T-helper 1 cell treated with Interleukin-12 subunit alpha and Interleukin-12 subunit beta and Interleukin-4 antibody, amounts not matched to agents 30 μg/mL and 1 μg/mL, for 36 hours (primary cell): ENCODE data around the gene GNL1.
"Not testable (repeated sequence)": the region's sequence is repeated elsewhere in the genome, so short reads cannot be mapped to it uniquely, and the experiment has no call there.

ENCODE experiments used
- H3K27ac Mint-ChIP-seq: one replicate; pipeline ENCODE4 v1.8.0; 2021; ENCODE audit warnings: mild to moderate bottlenecking, mixed read lengths
- H3K27me3 Mint-ChIP-seq: one replicate; pipeline ENCODE4 v1.8.0; 2021; ENCODE audit warnings: low read depth, mixed read lengths
- H3K36me3 Mint-ChIP-seq: one replicate; pipeline ENCODE4 v1.8.0; 2021; ENCODE audit warnings: low read depth, mixed read lengths
- H3K4me1 Mint-ChIP-seq: one replicate; pipeline ENCODE4 v1.8.0; 2021; ENCODE audit warnings: low read depth, mixed read lengths
- H3K4me3 Mint-ChIP-seq: one replicate; pipeline ENCODE4 v1.8.0; 2021; ENCODE audit warnings: mild to moderate bottlenecking, moderate library complexity, mixed read lengths
- H3K9me3 Mint-ChIP-seq: one replicate; pipeline ENCODE4 v1.8.0; 2021; ENCODE audit warnings: mixed read lengths

GNL1 gene

GRCh38 chr6:30530014-30530413, 26.3 kb downstream of the GNL1 start:
- Mint-ChIP-seq H3K4me3 (no peak overlapping the region), H3K27me3 (no peaks in the 10 kb centered on the region), H3K9me3 (peaks cover 1% of the 10 kb centered on the region), H3K27ac (peak overlapping the region; percentile 89), H3K36me3 (peaks cover 7% of the 10 kb centered on the region), H3K4me1 (peaks cover 40% of the 10 kb centered on the region)

- Mint-ChIP-seq H3K27ac (peak overlapping the region; percentile 89), H3K4me1 (peaks cover 40% of the 10 kb centered on the region), H3K4me3 (peak overlapping the region; percentile 56)
- H3K36me3 Mint-ChIP-seq, H3K9me3 Mint-ChIP-seq, H3K27me3 Mint-ChIP-seq: not testable (repeated sequence)
Measured at GRCh38 chr6:30529349-30529875, 26.9 kb downstream of the GNL1 start.

GRCh38 chr6:30526444-30526843, 29.8 kb downstream of the GNL1 start:
- Mint-ChIP-seq H3K4me1 (peaks cover 28% of the 10 kb centered on the region), H3K36me3 (peaks cover 16% of the 10 kb centered on the region), H3K9me3 (peaks cover 13% of the 10 kb centered on the region)
- H3K27me3 Mint-ChIP-seq, H3K27ac Mint-ChIP-seq, H3K4me3 Mint-ChIP-seq: not testable (repeated sequence)

GRCh38 chr6:30521952-30522351, 34.3 kb downstream of the GNL1 start:
- H3K36me3 Mint-ChIP-seq, result peaks cover 29% of the 10 kb centered on the region
- peaks cover 21% of the 10 kb centered on the region for H3K9me3 Mint-ChIP-seq
- H3K4me1 Mint-ChIP-seq, result peaks cover 15% of the 10 kb centered on the region
- not testable (repeated sequence) for H3K4me3 Mint-ChIP-seq, H3K27ac Mint-ChIP-seq, H3K27me3 Mint-ChIP-seq

DNA sequence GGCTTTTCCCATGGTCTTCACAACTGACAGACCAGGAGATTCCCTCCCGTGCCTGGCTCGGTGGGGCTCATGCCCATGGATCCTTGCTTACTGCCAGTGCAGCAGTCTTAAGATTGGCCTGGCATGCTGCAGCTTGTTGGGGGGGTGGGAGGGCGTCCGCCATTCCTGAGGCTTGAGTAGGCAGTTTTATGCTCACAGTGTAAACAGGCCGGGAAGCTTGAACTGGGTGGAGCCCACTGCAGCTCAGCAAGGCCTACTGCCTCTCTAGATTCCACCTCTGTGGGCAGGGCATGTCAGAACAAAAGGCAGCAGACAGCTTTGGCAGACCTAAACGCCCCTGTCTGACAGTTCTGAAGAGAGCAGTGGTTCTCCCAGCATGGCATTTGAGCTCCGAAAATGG, 35.2 kb downstream of the GNL1 start:
- not testable (repeated sequence) for H3K27ac Mint-ChIP-seq, H3K4me3 Mint-ChIP-seq, H3K27me3 Mint-ChIP-seq
- Mint-ChIP-seq H3K36me3 (peaks cover 26% of the 10 kb centered on the region), H3K4me1 (peaks cover 19% of the 10 kb centered on the region), H3K9me3 (peaks cover 21% of the 10 kb centered on the region)

GRCh38 chr6:30520522-30520921, 35.8 kb downstream of the GNL1 start:
- H3K4me1 Mint-ChIP-seq, result peaks cover 23% of the 10 kb centered on the region
- H3K36me3 Mint-ChIP-seq, result peaks cover 23% of the 10 kb centered on the region
- H3K27me3 Mint-ChIP-seq, result no peaks in the 10 kb centered on the region
- H3K4me3 Mint-ChIP-seq, result no peak overlapping the region
- peaks cover 21% of the 10 kb centered on the region for H3K9me3 Mint-ChIP-seq
- no peak overlapping the region for H3K27ac Mint-ChIP-seq

DNA sequence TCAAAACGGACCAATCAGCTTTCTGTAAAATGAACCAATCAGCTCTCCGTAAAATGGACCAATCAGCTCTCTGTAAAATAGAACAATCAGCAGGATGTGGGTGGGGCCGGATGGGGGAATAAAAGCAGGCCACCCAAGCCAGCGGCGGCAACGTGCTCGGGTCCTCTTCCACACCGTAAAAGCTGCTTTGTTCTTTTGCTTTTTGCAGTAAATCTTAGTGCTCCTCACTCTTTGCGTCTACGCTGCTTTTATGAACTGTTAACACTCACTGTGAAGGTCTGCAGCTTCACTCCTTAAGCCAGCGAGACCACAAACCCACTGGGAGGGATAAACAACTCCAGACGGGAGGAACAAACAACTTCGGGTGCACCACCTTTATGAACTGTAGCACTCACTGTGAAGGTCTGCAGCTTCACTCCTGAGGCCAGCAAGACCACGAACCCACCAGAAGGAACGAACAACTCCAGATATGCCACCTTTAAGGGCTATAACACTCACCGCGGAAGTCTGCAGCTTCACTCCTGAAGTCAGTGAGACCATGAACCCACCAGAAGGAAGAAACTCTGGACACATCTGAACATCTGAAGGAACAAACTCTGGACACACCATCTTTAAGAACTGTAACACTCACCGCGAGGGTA, 37.7 kb downstream of the GNL1 start:
- H3K36me3 Mint-ChIP-seq, result peaks cover 20% of the 10 kb centered on the region
- H3K9me3 Mint-ChIP-seq, result peaks cover 11% of the 10 kb centered on the region
- H3K4me3 Mint-ChIP-seq, H3K27me3 Mint-ChIP-seq: not testable (repeated sequence)
- H3K4me1 Mint-ChIP-seq, result peaks cover 36% of the 10 kb centered on the region
- peak overlapping the region; percentile 52 for H3K27ac Mint-ChIP-seq

DNA sequence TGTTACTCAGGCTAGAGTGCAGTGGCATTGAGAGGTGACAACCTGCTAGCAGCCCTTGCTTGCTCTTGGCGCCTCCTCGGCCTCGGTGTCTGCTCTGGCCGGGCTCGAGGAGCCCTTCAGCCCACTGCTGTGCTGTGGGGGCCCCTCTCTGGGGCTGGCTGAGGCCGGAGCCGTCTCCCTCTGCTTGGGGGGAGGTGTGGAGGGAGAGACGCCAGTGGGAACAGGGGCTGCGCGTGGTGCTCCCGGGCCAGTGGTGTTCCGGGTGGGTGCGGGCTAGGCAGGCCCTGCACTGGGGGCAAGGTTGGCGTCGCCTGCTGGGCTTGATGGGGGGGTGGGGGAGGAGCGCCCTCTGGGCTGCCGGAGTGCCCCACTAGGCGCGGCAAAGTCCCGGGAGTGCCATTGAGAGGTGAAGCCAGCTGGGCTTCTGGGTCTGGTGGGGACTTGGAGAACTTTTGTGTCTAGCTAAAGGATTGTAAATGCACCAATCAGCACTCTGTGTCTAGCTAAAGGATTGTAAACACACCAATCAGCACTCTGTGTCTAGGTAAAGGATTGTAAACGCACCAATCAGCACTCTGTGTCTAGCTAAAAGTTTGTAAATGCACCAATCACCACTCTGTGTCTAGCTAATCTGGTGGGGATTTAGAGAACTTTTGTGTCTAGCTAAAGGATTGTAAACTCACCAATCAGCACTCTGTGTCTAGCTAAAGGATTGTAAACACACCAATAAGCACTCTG, 38.4 kb downstream of the GNL1 start:
- not testable (repeated sequence) for H3K4me3 Mint-ChIP-seq, H3K27me3 Mint-ChIP-seq, H3K9me3 Mint-ChIP-seq
- peak overlapping the region; percentile 52 for H3K27ac Mint-ChIP-seq
- H3K4me1 Mint-ChIP-seq, result peaks cover 36% of the 10 kb centered on the region
- H3K36me3 Mint-ChIP-seq, result peaks cover 18% of the 10 kb centered on the region

DNA sequence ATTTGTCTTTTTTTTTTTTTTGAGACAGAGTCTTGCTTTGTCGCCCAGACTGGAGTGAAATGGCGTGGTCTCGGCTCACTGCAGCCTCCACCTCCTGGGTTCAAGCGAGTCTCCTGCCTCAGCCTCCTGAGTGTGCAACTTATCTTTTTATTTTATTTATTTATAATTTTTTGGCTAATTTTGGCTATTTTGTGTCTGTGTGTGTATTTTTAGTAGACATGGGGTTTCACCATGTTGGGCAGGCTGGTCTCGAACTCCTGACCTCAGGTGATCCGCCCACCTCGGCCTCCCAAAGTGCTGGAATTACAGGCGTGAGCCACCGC, 39.6 kb downstream of the GNL1 start:
- Mint-ChIP-seq H3K4me1 (peaks cover 32% of the 10 kb centered on the region), H3K36me3 (peaks cover 13% of the 10 kb centered on the region), H3K27ac (peak overlapping the region; percentile 96), H3K4me3 (peak overlapping the region; percentile 84)
- not testable (repeated sequence) for H3K27me3 Mint-ChIP-seq, H3K9me3 Mint-ChIP-seq

DNA sequence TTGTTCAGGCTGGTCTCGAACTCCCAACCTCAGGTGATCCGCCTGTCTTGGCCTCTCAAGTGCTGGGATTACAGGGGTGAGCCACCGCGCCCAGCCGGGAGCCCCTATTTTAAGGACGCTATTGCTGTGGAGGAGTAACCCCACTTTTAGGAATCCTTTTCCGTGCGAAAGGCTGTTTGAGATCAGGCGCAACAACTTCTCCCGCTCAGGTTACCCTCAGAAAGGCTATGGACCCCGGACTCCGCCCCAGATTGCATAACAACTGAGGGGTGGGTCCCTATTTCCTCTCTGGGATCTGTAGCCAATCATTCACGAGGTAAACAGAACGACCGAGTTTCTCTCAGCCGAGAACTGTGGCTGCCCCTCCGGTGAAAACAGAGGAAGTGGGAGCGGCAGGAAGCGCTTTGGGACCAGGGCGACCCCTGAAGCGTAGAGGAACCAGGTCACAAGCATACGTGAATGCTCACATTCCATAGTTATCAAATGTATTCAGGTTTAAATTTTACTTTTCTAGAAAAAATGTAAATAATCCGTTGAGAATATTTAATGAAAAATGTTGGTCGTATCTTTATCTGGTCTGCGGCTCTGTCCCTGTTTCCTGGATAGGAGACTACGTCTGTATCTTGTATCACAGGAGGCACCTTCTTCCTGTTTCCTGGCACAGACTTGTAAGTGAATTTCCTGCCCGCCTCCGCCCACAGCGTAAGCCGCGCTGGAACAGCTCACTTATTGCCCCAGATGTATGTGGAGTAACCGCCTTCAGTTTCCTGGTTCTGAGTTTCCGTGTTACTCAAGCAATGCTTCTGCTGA, 40.1 kb downstream of the GNL1 start:
- Mint-ChIP-seq H3K4me3 (peak overlapping the region; percentile 84), H3K27me3 (no peaks in the 10 kb centered on the region), H3K27ac (peak overlapping the region; percentile 96), H3K4me1 (peaks cover 37% of the 10 kb centered on the region), H3K36me3 (peaks cover 13% of the 10 kb centered on the region), H3K9me3 (peaks cover 8% of the 10 kb centered on the region)

DNA sequence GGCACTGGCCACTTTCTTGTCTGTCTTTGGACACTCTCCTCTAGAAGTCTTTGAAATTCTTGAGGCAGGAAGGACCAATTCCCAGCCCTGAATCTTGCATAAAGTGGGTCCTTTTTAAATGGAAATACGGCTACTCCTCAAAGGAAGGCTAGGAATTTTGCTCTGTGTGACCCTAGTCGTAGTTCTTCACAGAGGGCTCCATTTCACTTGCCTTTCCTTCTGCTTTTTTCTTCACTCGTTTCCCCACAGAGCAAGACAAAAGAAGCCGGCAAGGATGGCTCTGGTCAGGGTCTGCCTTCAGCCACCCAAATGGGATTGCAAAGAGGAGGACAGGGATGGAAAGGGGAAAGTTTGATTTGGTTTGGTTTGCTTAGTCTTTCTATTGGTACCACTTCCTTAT, 41.2 kb downstream of the GNL1 start:
- peak overlapping the region; percentile 94 for H3K27ac Mint-ChIP-seq
- H3K27me3 Mint-ChIP-seq, result no peaks in the 10 kb centered on the region
- H3K36me3 Mint-ChIP-seq, result peaks cover 11% of the 10 kb centered on the region
- peak overlapping the region; percentile 83 for H3K4me3 Mint-ChIP-seq
- peaks cover 8% of the 10 kb centered on the region for H3K9me3 Mint-ChIP-seq
- H3K4me1 Mint-ChIP-seq, result peaks cover 46% of the 10 kb centered on the region

- Mint-ChIP-seq H3K9me3 (peaks cover 3% of the 10 kb centered on the region), H3K4me3 (no peak overlapping the region), H3K27ac (no peak overlapping the region), H3K36me3 (peaks cover 3% of the 10 kb centered on the region), H3K4me1 (peaks cover 52% of the 10 kb centered on the region), H3K27me3 (no peaks in the 10 kb centered on the region)
Measured at GRCh38 chr6:30513451-30513850, 42.8 kb downstream of the GNL1 start.

DNA sequence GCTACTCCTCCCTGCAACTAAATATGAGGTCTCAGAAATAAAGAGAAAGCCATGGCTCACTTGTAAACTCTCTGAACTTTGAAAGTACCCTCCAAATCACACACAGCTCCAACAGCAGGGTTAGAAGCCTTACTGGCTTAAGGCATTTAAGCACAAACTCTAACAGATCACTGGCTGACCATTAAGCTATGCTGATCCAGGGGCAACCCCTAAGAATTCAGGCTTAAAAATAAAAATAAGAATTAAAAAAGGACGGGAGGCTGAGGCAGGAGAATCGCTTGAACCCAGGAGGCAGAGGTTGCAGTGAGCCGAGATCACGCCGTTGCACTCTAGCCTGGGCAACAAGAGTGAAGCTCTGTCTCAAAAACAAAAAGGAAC, 45.1 kb downstream of the GNL1 start:
- Mint-ChIP-seq H3K27ac (no peak overlapping the region), H3K4me3 (no peak overlapping the region), H3K27me3 (no peaks in the 10 kb centered on the region), H3K4me1 (peaks cover 57% of the 10 kb centered on the region), H3K9me3 (no peaks in the 10 kb centered on the region), H3K36me3 (no peaks in the 10 kb centered on the region)

GRCh38 chr6:30510419-30511168, 45.7 kb downstream of the GNL1 start:
- H3K4me1 Mint-ChIP-seq, result peaks cover 55% of the 10 kb centered on the region

More at GRCh38 chr6:30510419-30511168, 45.7 kb downstream of the GNL1 start:
- no peaks in the 10 kb centered on the region for H3K9me3 Mint-ChIP-seq
- no peaks in the 10 kb centered on the region for H3K36me3 Mint-ChIP-seq
- no peak overlapping the region for H3K4me3 Mint-ChIP-seq
- H3K27ac Mint-ChIP-seq, result no peak overlapping the region
- no peaks in the 10 kb centered on the region for H3K27me3 Mint-ChIP-seq
